Right ventricle myocardium inferior (tissue), 1 donor: ENCODE measurements around the gene MICU2. TPM values are rescaled to one million over a fixed set of nuclear protein-coding genes. Genes with fewer than 3 reads are reported as not detected.

Experiments
- ATAC-seq: fragments of 200-7000 bp; cut with Tn5 transposase; one replicate; pipeline ENCODE4 v1.9.1; 2020; ENCODE audit warnings: mild to moderate bottlenecking, moderate library complexity
- DNase-seq: peaks from one replicate; pipeline ENCODE4 v3.0.0; 2021; ENCODE audit errors: missing footprints
- intact Hi-C: fragments of 100-400 bp; cut with DNase I; formaldehyde crosslinking; loops from one replicate; pipeline ENCODE4 v1.11.0; 2022
- long read RNA-seq: library from polyadenylated mRNA; unstranded; transcript quantifications from one replicate; pipeline ENCODE4 v2.0.0, GENCODE V29; 2021
- total RNA-seq: library from RNA; stranded (reverse); fragmentation: NEBNext Ultra II Directional; extraction: Animal tissue kit (Norgen Biotek cat#: 25700); gene quantifications from one replicate; pipeline ENCODE4 v1.2.1, GENCODE V29; 2021
- donor health status: DM: no; HTN: yes; CAD: no; lungs with severe emphysema.

The MICU2 gene
- 60.7 TPM for total RNA-seq
- long read RNA-seq, transcript MICU2-201 (12 exons, 1,920 nt), result major isoform, 52 of 53 reads
- long read RNA-seq, partial matches to known transcripts, result 0 of 53 reads
- long read RNA-seq, other reads (novel, unspliced or antisense), result 1 of 53 reads

GRCh38 chr13:21603531-21604448 is at the start of gene MICU2:
Gene MICU2 (minus strand): TSS chr13:21604170. CDS start chr13:21604148, 22 bp downstream.
- ATAC-seq, result peak; percentile 99
- intact Hi-C loops, result loop anchor here (5.0 kb wide), 1 partner anchor 69 kb away; the partner anchor contains the start of gene FGF9
- DNase-seq, result peak; percentile 98

GRCh38 chr13:21641629-21642028 is 37.7 kb upstream of the MICU2 start:
- DNase-seq, result no peak
- intact Hi-C loops, result no loop called here
- no peak for ATAC-seq

- ATAC-seq (no peak), DNase-seq (no peak)
- intact Hi-C loops, result loop anchor here (5.0 kb wide), 2 partner anchors 638 to 1118 kb away; no protein-coding TSS in a partner anchor
These were observed 35.6 kb upstream of the MICU2 start for GRCh38 chr13:21639561-21639960.

- DNase-seq (no peak), ATAC-seq (no peak)
- intact Hi-C loops, result loop anchor here (5.0 kb wide), 2 partner anchors 639 to 1119 kb away; no protein-coding TSS in a partner anchor
These were observed 34.6 kb upstream of the MICU2 start for GRCh38 chr13:21638319-21639282.

GRCh38 chr13:21637296-21637695 is 33.3 kb upstream of the MICU2 start:
- ATAC-seq (no peak), DNase-seq (no peak)
- intact Hi-C loops, result loop anchor here (5.0 kb wide), 2 partner anchors 640 to 1120 kb away; no protein-coding TSS in a partner anchor

GRCh38 chr13:21636656-21637055 is 32.7 kb upstream of the MICU2 start:
- DNase-seq, result no peak
- intact Hi-C loops, result loop anchor here (5.0 kb wide), 2 partner anchors 641 to 1121 kb away; no protein-coding TSS in a partner anchor
- no peak for ATAC-seq

GRCh38 chr13:21632196-21632595 is 28.2 kb upstream of the MICU2 start:
- ATAC-seq, result no peak
- intact Hi-C loops, result no loop called here
- no peak for DNase-seq

- intact Hi-C loops, result no loop called here
- DNase-seq (no peak), ATAC-seq (no peak)
These were observed 21.4 kb upstream of the MICU2 start for GRCh38 chr13:21625366-21625765.

GRCh38 chr13:21620861-21621260 is 16.9 kb upstream of the MICU2 start:
- DNase-seq (no peak), ATAC-seq (no peak)

GRCh38 chr13:21619633-21620220 is 15.8 kb upstream of the MICU2 start:
- DNase-seq (no peak), ATAC-seq (no peak)
- intact Hi-C loops, result no loop called here

More at GRCh38 chr13:21620861-21621260, 16.9 kb upstream of the MICU2 start:
- intact Hi-C loops, result no loop called here

- ATAC-seq (no peak), DNase-seq (no peak)
- intact Hi-C loops, result no loop called here
These were observed 12.9 kb upstream of the MICU2 start for GRCh38 chr13:21616880-21617279.

GRCh38 chr13:21616205-21616866 is 12.4 kb upstream of the MICU2 start:
- ATAC-seq (no peak), DNase-seq (no peak)
- intact Hi-C loops, result no loop called here

- no peak for ATAC-seq
- DNase-seq, result no peak
- intact Hi-C loops, result no loop called here
These were observed 11.5 kb upstream of the MICU2 start for GRCh38 chr13:21615427-21615826.

- ATAC-seq, result no peak
- intact Hi-C loops, result no loop called here
- no peak for DNase-seq
These were observed 9.8 kb upstream of the MICU2 start for GRCh38 chr13:21613791-21614190.

GRCh38 chr13:21611385-21611784 is 7.4 kb upstream of the MICU2 start:
- no peak for DNase-seq
- intact Hi-C loops, result no loop called here
- no peak for ATAC-seq

- no peak for DNase-seq
- intact Hi-C loops, result no loop called here
- no peak for ATAC-seq
These were observed 6.7 kb upstream of the MICU2 start for GRCh38 chr13:21610687-21611086.

- intact Hi-C loops, result no loop called here
- ATAC-seq, result no peak
- no peak for DNase-seq
These were observed 5.0 kb upstream of the MICU2 start for GRCh38 chr13:21608961-21609360.

- no peak for ATAC-seq
- intact Hi-C loops, result no loop called here
These were observed 2.8 kb upstream of the MICU2 start for GRCh38 chr13:21606796-21607195.

More at GRCh38 chr13:21606796-21607195, 2.8 kb upstream of the MICU2 start:
- no peak for DNase-seq
